ENCODE data around the gene CLBA1.

DNA sequence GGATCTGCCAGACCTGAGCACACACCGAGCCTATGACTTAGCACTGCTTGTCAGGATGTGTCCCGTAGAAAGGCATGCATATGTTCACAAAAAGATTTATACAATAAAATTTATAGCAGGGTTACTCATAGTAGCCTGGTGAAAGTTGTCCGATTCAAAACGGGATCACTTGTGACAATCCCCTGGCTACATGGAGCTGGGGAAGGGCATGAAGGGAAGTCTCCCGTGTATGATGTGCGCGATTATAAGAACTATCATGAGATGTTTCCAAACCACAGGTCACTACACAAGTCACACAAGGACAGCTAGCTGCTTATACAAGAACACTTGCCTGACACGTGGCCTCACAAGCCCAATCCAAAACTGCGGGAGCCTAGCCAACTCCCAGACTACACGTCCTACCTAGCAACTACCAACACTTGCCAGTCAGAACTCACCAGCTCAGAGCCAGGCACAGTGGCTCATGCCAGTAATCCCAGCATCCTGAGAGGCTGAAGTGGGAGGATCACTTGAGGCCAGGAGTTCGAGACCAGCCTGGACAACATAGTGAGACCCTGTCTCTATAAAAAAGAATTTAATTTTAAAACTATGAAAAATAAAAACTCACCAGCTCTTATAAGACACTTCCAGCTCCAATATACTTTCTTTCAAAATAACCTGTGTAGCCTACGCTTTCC, 42.8 kb downstream of the CLBA1 start:
- TF ChIP-seq POLR2A (IDR thresholded peaks at IDR 0.05) = no peak
- TF ChIP-seq, protein P1, sequence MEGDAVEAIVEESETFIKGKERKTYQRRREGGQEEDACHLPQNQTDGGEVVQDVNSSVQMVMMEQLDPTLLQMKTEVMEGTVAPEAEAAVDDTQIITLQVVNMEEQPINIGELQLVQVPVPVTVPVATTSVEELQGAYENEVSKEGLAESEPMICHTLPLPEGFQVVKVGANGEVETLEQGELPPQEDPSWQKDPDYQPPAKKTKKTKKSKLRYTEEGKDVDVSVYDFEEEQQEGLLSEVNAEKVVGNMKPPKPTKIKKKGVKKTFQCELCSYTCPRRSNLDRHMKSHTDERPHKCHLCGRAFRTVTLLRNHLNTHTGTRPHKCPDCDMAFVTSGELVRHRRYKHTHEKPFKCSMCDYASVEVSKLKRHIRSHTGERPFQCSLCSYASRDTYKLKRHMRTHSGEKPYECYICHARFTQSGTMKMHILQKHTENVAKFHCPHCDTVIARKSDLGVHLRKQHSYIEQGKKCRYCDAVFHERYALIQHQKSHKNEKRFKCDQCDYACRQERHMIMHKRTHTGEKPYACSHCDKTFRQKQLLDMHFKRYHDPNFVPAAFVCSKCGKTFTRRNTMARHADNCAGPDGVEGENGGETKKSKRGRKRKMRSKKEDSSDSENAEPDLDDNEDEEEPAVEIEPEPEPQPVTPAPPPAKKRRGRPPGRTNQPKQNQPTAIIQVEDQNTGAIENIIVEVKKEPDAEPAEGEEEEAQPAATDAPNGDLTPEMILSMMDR (IDR thresholded peaks at IDR 0.05) = no peak
